Endometrial microvascular endothelial cells (primary cell): Measurements from ENCODE around the gene FAH. TPM values are rescaled to one million over a fixed set of nuclear protein-coding genes. Genes with fewer than 3 reads are reported as not detected.

Source experiments
- in situ Hi-C: cut with HindIII; loops from 2 replicates; pipeline ENCODE4 v1.10.0; 2017; ENCODE audit warnings: low sequenced_read_pairs, low pct_unique_long_range_greater_than_20kb; ENCODE audit errors: inconsistent ontology term
- total RNA-seq: library from RNA; depleted of rRNA; stranded (reverse); fragments of >200 nt; gene quantifications from one replicate; pipeline ENCODE4 v1.2.3, GENCODE V29; 2015; ENCODE audit errors: inconsistent ontology term

The FAH gene
- total RNA-seq, 1 donor from 2014 or later, result 47.3 TPM

DNA sequence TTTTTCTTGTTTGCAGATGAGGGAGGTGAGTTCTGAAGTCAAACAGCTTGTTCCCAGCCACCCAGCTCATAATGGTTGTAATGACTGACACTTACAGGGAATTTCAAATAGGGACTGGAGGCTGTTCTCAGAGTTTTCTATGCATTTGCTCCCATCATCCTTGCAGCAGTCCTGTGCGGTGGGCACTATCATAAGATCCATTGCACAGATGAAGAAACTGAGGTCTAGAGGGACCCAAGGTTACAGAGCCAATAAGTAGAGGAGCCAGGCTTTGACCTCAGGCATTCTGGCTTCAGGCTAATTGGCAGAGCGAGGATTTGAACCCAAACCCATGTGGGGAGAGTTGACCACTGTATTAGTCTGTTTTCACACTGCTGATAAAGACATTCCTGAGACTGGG is 32.4 kb downstream of the FAH start:
- in situ Hi-C loops, result no loop called here

DNA sequence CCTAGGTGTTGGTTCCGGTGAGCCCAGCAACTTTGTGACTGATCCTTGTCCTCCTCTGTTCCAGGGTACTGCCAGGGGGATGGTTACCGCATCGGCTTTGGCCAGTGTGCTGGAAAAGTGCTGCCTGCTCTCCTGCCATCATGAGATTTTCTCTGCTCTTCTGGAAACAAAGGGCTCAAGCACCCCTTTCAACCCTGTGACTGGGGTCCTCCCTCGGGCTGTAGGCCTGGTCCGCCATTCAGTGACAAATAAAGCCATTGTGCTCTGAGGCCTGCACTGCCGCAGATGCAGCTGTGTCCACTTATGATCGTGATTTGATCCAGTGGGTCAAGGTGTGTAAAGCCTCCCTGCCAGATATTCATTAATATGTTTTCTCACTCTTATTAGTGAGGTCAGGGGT is 33.3 kb downstream of the FAH start:
- in situ Hi-C loops, result no loop called here

DNA sequence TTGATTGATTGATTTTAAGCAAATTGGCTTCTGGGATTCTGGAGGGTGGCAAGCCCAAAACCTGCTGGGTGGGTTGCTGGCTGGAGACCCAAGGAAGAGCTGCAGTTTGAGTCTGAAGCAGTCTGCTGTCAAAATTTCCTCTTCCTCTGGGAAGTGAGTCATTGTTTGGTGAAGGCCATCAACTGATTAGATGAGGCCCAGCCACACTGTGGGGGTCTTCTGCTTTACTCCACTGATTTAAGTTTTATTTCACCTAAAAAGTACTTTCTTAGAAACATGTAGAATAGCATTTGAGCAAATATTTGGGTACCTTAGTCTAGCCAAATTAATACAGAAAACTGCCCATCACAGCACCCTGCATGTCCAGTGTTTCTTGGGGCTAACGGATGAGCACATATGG is 33.8 kb downstream of the FAH start:
- in situ Hi-C loops, result no loop called here

DNA sequence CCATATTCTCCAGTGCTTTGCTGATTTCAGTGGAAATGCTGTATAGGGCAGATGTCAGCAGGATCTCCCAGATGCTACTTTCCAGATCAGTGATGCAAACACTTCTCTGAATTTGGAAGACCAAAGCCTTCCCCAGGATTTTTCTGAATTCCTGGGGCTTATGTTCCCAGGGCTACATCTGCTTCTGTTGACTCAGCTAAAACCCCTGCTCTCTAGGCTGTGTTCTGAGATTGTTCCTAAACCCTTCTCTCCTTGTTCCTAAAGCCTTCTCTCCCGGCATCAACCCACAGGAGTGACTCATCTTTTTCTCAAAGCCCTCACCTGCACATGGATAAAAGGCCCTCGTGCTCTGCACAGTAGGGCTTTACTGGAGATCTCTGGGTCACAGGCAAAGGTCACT is 35.5 kb downstream of the FAH start:
- in situ Hi-C loops, result no loop called here

DNA sequence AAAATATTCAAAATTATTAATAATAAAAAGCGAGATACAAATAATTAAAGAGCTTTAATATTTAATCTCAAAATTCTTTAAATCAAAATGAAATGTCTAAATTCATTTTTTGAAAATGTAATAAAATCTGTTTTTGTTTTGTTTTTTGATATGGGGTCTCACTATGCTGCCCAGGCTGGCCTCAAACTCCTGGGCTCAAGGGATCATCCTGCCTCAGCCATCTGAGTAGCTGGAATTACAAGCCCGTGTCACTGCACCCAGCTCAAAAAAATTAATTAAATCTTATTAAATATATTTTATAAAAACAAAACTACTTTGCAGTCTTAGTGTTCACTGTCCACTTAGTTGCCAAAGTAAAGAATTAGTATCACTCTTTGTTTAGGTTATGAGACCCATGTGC is 38.4 kb downstream of the FAH start:
- in situ Hi-C loops, result no loop called here

DNA sequence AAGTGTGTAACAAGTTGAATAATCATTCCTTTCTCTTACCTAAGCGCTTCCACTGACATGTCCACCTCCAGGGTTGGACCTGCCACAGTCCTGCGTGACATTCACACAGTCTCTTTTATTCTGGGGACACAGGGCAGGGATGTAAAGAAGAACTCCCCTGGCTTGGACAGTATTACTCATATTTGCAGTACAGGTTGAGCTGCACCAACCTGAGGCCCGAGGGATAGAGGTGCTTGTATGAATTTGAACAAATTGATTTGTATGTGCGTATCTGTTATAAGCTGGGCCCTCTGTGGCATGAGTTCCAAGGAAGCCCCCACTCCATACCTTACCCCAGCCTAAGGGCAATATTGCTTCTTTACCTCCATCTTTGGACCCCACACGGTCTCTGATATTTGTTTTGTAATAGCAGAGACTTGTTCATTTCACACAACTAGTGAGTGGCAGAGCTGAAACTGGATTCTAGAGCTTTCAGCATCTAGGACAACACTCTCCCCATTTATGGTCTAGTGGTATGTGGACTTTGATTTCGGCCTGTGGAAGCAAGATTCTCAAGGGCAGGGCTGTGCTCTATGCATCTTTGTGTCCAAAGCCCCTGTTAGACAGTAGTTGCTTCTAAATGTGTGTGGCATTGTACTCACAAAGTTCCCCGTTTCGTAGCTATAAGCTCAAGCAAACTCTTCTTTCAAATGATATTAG is 39.2 kb downstream of the FAH start:
- in situ Hi-C loops, result no loop called here

DNA sequence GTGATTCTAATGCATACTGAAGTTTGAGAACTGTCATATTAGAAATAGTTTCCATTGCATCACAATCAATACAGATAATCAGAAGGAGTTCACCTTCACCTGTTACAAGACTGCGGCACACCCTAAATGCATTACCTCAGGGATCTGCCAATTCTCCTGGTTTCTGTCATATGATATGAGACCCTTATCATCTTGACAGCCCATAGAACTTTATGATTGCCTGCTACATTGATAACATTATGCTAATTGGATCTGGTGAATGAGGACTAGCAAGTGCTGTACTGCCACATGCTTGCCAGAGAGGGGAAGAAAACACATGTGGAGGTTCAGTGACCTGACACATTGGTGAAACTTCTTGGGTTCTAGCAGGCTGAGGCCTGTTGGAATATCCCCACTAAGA is 41.4 kb downstream of the FAH start:
- in situ Hi-C loops, result no loop called here

DNA sequence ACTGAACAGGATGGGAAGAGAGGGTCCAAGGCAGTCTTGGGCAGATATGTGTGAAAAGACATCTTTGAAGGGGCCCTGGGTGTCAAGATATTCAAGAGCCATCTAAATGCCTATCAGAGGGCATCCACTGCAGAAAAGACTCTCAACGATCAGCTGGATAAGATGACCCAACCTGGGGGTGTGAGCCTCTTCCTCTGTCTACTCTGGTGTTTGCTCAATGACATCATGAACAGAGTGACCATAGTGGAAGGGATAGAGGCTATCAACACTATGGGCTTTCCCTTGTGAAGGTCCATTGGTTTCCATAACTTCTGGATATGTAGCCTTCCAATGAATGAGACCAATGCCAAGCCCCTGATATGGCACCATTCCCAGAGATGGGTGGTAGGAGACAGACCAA is 42.1 kb downstream of the FAH start:
- in situ Hi-C loops, result no loop called here

DNA sequence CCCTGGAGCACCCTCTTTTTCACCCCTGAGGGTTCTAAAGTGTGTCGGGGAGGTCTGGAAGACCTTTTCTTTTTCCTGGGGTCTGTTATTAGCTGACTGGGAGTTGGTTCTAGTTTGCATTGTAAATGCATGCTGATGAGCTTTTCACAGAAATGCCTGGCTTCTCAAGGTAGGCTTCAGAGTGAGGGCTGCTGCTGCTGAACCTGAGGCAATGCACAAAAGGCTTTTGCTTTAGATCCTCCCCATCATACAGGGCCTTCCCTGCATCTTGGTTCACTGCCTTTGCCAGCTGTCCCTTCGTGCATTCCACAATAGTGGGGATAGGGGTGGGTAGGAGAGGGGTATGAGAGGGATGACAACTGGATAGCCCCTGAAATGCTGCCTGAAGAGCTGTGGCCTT is 46.6 kb downstream of the FAH start:
- in situ Hi-C loops, result no loop called here

DNA sequence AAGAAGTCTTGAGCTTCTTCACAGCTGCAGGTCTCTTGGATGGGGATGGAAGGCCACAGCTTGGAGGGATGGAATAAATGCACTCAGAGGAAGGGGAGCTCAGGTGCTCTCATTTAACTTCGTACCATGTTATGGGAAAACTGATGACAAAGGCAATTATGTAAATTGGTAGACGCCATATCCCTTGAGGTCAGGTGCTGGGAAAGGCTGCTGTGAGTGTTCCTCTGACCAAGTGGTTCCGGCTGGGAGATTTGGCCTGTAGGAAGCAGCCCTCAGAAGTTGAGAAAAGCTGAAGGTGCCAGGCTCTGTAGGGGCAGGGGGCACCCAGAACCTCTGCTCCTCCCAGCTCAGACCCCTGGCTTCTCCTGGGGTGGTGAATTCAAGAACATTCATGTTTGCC is 47.1 kb downstream of the FAH start:
- in situ Hi-C loops, result no loop called here

DNA sequence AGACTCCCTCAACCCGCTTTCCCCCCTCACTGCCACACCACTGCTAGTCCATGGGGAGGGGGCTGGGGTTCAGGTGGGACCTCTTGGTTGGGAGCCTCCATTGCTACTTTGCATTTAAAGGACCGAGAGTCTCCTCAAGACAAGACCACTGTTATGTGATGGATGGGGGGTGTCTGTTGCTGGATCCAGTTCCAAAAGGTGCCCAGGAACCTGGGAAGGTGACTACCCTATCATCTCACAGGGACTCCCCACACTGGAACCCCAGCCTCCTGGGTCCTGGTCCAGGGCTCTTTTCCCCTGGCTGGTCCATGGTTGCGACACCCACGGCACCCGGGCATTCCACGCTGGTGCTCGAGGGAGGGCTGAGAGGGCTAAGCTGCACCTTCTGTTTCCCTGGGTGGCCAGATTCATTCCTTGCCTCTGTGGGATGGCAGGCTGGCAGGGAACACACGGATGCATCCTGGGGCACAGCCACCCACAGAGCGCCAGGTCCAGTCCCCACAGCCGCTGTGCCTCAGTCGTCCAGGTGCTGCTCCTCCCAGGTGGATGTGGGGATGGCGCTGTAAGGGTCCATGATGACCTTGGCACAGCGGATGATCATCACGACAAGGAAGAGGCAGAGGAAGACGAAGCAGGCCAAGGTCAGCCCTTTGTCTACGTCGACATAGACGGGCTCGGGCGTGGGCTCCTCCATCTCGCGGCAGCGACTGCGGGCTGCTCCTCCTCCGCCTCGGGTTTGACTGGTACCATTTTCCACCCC is 48.6 kb downstream of the FAH start:
- in situ Hi-C loops, result no loop called here

DNA sequence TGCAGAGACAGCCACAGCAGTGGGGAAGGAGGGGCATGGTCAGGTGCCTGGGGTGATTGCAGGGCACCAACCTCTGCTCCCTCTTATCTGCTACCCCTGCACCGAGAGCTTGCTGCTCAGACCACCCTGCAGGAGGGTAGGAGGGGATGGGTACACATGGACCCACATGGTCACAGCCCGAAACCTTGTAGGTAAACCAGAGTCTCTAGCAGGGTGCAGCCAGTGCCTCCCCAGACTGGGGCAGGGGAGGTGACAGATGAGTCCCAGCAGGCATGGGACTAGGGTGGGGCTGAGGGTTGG is 49.2 kb downstream of the FAH start:
- in situ Hi-C loops, result no loop called here

DNA sequence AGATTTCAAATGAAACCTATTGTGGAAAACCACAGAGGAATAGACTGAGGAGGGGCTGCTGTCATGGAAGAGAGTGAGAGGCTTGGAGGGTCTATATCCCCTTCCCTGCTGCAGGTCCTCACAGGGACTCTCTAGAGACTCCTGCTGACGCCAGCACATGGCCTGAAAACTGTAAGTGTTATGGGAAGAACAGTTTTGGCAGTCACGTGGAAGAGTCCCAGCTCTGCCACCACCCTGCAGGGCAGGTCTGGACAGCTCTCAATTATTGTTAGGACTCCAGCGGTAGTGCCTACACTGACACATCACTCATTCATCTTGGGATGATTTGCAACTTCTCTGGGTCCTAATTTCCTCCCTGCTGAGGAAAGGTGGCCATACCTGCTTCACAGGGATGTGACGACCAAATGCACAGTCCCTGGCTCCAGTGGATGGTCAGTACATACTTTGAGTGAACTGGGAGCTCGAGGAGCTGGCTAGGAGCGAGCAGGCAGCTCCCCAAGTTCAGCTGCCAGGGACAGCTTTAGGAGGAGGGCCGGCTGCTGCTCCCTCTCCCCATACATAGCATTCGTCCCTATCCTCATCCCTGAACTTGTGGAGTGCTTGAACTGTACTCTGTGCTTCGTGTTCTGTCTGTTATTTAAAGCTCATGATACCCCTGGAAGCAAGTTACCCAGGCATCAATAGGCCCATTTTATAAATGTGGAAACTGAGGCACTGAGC is 50.0 kb downstream of the FAH start:
- in situ Hi-C loops, result no loop called here

DNA sequence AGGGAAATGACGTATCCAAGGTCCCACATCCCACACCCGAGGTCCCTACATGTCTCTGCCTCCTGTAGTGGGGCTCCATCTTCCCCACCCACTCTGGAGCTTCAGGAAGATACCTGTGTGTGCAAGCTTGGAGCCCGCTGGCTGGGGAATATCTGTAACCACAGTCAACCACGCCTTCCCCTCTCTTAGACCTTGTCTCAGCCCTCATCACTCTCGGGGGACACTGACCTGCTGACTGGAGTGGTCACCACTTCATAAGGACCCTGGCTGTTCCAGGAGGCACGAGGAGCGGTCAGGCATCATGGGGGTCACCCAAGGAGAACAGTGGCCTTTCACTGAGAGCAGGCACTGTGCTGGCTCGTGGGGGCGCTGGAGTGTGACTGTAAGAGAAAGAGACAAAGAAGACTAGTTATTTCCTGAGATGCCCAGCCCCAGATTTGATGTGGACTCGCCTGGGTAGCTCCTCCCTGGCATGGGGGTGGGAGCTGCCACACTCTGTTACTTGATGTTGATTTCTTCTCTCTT is 50.6 kb downstream of the FAH start:
- in situ Hi-C loops, result no loop called here

DNA sequence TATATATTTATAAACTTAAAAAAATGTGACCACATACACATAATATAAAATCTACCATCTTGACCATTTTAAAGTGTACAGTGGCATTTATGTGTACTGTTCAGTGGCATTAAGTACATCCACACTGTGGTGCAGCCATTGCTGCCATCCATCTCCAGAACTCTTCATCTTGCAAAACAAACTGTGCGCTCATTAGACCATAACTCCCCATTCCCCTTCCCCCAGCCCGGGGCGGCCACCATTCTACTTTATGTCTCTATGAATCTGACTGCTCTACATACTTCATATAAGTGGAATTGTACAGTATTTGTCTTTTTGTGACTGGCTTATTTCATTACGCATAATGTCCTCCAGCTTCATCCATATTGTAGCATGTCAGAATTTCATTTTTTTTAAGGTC is 51.4 kb downstream of the FAH start:
- in situ Hi-C loops, result no loop called here

DNA sequence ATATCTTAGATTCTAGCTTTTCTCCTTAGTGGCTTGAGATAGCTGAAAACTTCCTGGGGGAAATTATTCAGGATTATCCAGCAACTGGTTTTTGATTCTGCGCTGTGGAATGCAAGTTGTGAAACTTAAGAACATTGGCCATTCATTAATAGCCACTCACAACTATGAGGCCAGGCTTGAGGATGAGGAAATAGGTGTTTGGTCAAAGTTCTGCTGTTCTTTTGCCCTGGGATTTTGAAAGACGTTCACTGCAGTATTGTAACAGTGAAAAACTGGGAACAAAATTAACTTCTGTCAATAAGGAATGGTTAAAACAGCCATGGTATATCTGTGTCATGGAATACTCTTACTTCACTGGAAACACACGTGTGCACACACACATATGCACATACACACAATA is 55.1 kb downstream of the FAH start:
- in situ Hi-C loops, result no loop called here

DNA sequence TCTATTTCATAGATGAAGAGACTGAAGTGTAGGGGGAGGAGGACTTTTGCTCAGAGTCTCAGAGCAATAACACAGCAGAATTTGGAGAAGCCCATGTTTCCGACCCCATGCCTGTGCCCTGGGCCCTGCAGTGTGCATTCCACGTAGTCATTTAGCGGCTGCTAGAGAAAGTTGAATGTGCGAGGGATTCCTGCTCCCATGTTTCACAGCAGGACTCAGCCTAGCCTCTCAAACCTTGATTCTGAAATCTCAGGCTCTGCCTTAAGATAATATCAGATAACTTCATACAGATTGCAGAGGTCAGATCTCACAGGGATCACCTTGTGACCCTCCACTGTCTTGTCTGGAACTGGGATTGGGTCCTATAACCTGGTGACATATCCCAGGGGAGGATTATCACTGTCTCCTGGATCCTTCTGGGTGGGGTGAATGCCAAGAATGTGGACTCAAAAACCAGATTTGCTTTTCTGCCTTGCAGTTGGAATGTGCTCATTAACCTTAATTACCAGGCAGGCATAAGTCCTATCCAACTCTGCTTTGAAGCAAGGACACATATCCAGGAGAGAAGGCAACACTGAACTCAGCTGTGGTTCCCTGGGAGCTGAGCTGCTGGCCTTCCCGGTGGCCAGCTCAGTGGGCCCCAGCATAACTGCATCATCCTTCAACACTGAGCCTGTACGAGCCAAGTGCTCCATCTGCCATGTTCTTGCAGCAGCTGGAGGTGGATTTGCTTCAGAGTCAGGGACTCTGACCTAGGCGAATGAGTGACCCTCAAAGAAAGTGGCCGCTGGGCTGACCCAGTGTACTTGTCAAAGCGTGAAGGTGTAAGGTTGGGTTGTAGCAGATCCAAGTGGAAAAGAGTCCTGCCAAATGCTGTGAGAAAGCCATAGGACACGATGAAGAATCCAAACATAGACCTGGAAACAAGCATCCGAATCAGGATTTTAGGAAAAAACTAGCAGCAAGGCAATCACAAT is 56.2 kb downstream of the FAH start:
- in situ Hi-C loops, result no loop called here

DNA sequence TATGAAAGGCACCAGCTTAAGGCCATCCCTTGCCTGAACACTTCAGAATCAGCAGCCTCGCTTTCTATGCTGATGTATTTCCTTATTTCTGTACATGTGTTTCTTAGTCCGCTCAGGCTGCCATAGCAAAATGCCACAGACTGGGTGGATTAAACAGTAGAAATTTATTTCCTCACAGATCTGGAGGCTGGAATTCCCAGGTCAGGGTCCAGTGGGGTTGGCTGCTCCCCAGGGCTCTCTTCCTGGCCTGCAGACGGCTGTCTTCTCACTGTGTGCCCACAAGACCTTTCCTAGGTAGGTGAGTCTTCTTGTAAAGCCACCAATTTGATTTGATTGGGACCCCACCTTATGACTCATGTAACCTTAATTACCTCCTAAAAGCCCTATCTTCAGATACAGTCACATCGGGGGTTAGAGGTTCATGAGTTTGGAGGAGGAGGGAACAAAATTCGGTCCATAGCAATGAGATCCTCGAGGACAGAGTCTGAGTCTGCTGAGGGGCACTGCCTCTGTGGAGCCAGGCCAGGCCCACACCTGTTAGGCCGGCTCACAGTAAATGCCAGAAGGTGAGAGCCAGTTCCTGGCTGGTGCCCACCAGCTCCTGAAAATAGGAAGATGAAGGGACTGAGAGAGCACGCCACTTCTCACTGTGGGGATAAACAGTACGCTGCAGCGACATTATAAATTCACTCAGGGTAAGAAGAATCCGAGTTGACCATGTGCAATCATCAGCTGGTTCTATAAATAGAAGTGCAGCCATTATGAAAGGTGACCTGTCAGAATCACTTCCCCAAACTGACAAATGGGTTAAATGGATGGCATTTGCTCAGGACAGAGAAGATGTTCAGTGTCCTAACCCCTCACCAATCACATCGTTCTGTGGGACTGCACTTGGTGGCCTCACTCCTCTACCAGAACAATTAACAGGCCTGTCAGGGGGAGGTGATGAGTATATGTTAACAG is 58.1 kb downstream of the FAH start:
- in situ Hi-C loops, result no loop called here
